Heart left ventricle (tissue), 13 donors: Measurements from ENCODE around the gene OR2W1.

Experiments used
- POLR2A ChIP-seq, 2 donors: fragments of 450-650 bp; IDR thresholded peaks; one replicate each; pipeline ENCODE4 v1.6.1; 2017; ENCODE audit warnings: antibody characterized with exemption in 2 of 2, mild to moderate bottlenecking in 2 of 2, moderate library complexity in 2 of 2
- TF ChIP-seq, protein P1 (sequence below), 12 donors: fragments of 200-600 bp; sonication (generic) in 4 of 12; IDR thresholded peaks; one replicate each; pipeline versions ENCODE4 v1.5.0 to v1.8.0; 2018 to 2022; ENCODE audit warnings: antibody characterized with exemption in 12 of 12, mild to moderate bottlenecking in 5 of 12
- donor health status: ischemic (EF 13 %, LVEDD 7.1; RV severe dilation, severe dysfunction).
- donor health status: DM: no; HTN: yes; CAD: no.
- donor health status: DM: no; HTN: no; CAD: no.
- donor health status: ischemic (EF 25% LVEDD 6.9; RV normal size, moderate dysfunction).
- donor health status: ischemic (EF 25% LVEDD 5.7; RV mildly dilated, moderate dysfunction).
- donor health status: ischemic (EF 35%, LVEDD 5.7; RV mildly dilated, moderate dysfunction).
- donor health status: nonischemic (EF 11% LVEDD 7.7; RV severe dilation, severe dysfunction).
- donor health status: DM: yes; HTN: yes; CAD: no.
- donor health status: PGD.
- donor health status: ischemic (EF 29% LVEDD 5.4; RV normal size, mild dysfunction).
- donor health status: nonischemic (EF 23%, LVEDD 6.1; RV moderate dilation, normal function).

GRCh38 chr6:29079203-29079602 lies 34.2 kb upstream of the OR2W1 start:
- TF ChIP-seq, protein P1, sequence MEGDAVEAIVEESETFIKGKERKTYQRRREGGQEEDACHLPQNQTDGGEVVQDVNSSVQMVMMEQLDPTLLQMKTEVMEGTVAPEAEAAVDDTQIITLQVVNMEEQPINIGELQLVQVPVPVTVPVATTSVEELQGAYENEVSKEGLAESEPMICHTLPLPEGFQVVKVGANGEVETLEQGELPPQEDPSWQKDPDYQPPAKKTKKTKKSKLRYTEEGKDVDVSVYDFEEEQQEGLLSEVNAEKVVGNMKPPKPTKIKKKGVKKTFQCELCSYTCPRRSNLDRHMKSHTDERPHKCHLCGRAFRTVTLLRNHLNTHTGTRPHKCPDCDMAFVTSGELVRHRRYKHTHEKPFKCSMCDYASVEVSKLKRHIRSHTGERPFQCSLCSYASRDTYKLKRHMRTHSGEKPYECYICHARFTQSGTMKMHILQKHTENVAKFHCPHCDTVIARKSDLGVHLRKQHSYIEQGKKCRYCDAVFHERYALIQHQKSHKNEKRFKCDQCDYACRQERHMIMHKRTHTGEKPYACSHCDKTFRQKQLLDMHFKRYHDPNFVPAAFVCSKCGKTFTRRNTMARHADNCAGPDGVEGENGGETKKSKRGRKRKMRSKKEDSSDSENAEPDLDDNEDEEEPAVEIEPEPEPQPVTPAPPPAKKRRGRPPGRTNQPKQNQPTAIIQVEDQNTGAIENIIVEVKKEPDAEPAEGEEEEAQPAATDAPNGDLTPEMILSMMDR (IDR thresholded peaks at IDR 0.05), result no peak
- no peak for TF ChIP-seq POLR2A (IDR thresholded peaks at IDR 0.05)
